Thymus (tissue), 11 donors: ENCODE results near the gene KCNJ6. TPM values are rescaled to one million over a fixed set of nuclear protein-coding genes. Genes with fewer than 3 reads are reported as not detected.

Experiments used
- DNase-seq, 9 donors: peaks; one replicate each; pipeline ENCODE4 v3.0.0-alpha.2; 2013; ENCODE audit warnings: low spot score in 9 of 9, low read depth in 6 of 9, missing footprints in 1 of 9
- H3K27ac ChIP-seq, 2 donors: one replicate each; pipeline ENCODE4 v1.5.1; 2013; ENCODE audit warnings: control low read depth in 1 of 2, low read depth in 1 of 2, low read length in 1 of 2, mild to moderate bottlenecking in 1 of 2, moderate library complexity in 1 of 2
- H3K27me3 ChIP-seq, 2 donors: one replicate each; pipeline ENCODE4 v1.5.1; 2013; ENCODE audit warnings: low read length in 1 of 2; ENCODE audit not compliant: control insufficient read depth in 2 of 2, insufficient read depth in 1 of 2
- H3K36me3 ChIP-seq, 2 donors: one replicate each; pipeline ENCODE4 v1.5.1; 2013; ENCODE audit warnings: low read length in 1 of 2, mild to moderate bottlenecking in 1 of 2, moderate library complexity in 1 of 2; ENCODE audit not compliant: control insufficient read depth in 2 of 2, insufficient read depth in 2 of 2
- H3K4me1 ChIP-seq, 2 donors: one replicate each; pipeline ENCODE4 v1.5.1; 2013; ENCODE audit warnings: low read length in 2 of 2; ENCODE audit not compliant: control insufficient read depth in 2 of 2, insufficient read depth in 2 of 2
- H3K4me3 ChIP-seq, 2 donors: one replicate each; pipeline ENCODE4 v1.5.1; 2013; ENCODE audit warnings: low read length in 2 of 2, control low read depth in 1 of 2, mild to moderate bottlenecking in 1 of 2
- H3K9me3 ChIP-seq, 2 donors: one replicate each; pipeline ENCODE4 v1.5.1; 2013; ENCODE audit warnings: low read length in 1 of 2, mild to moderate bottlenecking in 1 of 2; ENCODE audit not compliant: control insufficient read depth in 2 of 2, insufficient read depth in 1 of 2
- WGBS: extraction: QIAGEN DNeasy Blood & Tissue Kit; methylation state at CpG from one replicate; pipeline ENCODE4 v1.1.7; 2013; 5-methylcytosine and 5-hydroxymethylcytosine counted together
- polyA plus RNA-seq: library from polyadenylated mRNA; stranded (reverse); fragments of 200-250 nt; gene quantifications from one replicate; pipeline ENCODE4 v1.2.3, GENCODE V29; 2013
- total RNA-seq: library from RNA; stranded (reverse); fragments of 120-200 nt; gene quantifications from one replicate; pipeline ENCODE4 v1.2.4, GENCODE V29; 2013
- donor health status: healthy.

KCNJ6 gene
- total and polyA plus RNA-seq, 2 donors = under 0.01 to 0.02 TPM

DNA sequence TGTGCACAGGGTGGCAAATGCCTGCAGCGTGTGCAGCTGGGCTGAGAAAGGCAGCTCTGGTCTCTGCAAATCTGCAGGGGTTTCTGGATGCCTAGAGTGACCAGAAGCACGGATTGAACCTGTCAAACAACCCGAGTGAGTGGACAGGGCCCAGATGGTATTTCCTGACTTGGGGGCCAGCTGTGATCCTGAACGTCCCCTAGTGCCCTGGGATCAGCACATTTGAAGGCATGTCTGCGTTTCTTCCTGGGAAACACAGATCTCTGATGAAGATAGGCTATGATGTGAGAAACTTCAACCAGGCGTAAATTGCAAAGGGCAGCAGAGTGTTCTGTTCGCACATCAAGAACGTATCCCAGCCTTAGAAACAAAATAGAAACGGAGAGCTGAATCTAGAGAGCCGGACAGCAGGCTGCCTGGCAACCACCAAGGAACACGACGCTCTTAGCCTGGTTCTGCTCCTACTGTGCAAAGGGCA is 163.1 kb downstream of the KCNJ6 start:
- Histone ChIP-seq H3K36me3 (no peaks in the 10 kb centered on the region), H3K4me3 (no peak overlapping the region), H3K9me3 (no peaks in the 10 kb centered on the region), H3K4me1 (no peaks in the 10 kb centered on the region), H3K27me3 (no peaks in the 10 kb centered on the region), H3K27ac (no peak overlapping the region)
- WGBS = 69% methylated on average over 12 of the region's 12 CpGs
- DNase-seq = no peak

DNA sequence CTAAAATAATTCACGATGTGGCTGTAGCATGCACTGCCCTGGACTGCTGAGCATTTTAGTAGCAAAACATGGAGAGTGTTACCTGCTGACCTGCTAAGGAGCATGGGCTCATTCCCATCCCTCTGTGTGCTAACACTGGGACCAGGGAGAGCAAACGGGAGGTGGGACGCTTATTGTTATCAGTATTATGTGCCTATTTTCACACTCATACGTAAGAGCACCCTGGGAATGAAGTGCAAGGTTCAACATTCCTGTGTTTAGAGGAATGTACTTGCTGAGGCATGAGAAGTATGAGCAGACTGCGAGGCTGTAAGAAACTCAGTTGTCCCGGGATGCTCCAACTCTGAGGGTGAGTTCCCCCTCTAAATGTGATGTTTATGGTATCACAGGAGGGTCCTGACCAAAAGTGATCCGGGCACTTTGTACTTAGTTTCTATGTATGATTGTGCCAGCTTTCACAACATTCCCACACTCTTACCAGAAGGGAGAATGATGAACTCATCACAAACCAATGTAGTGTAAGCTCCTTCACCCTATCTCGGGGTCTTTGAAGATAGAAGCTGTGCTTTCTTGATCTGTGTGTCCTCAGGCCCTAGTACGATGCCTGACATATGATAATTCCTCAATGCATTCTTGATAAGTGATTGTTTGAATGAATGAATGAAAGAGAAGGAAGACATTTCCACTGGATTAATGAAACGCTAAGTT is 164.8 kb downstream of the KCNJ6 start:
- WGBS = 84% methylated on average over 10 of the region's 10 CpGs
- DNase-seq = no peak

GRCh38 chr21:37749132-37749531 is 167.1 kb downstream of the KCNJ6 start:
- no peaks in the 10 kb centered on the region for H3K27me3 ChIP-seq
- no peaks in the 10 kb centered on the region for H3K4me1 ChIP-seq
- H3K36me3 ChIP-seq = no peaks in the 10 kb centered on the region
- 84% methylated on average over 9 of the region's 9 CpGs for WGBS
- DNase-seq = no peak
- no peak overlapping the region for H3K4me3 ChIP-seq
- no peak overlapping the region for H3K27ac ChIP-seq
- H3K9me3 ChIP-seq = no peaks in the 10 kb centered on the region

More for the DNA sequence above, 164.8 kb downstream of the KCNJ6 start:
- H3K4me1 ChIP-seq = no peaks in the 10 kb centered on the region
- H3K36me3 ChIP-seq = no peaks in the 10 kb centered on the region
- H3K27me3 ChIP-seq = no peaks in the 10 kb centered on the region
- no peaks in the 10 kb centered on the region for H3K9me3 ChIP-seq
- no peak overlapping the region for H3K4me3 ChIP-seq
- no peak overlapping the region for H3K27ac ChIP-seq

DNA sequence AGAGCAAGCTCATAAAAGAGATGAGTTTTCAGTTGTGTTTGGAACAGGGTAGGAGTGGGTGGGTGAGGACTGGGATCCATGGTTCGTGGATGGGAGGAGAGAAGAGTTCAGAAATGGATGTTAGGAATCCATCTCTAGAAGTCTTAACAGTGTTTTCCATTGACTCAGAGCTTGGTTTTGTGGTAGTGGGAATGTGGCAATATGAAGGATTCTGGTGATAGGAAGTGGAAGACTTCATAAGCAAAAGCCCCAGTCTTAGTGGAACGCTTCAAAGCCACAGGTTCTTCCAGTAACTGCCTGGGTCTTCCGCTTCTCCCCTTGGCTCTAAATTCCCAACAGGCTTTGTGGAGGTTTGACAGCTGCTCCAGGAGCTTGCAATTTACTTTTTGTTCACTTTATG is 167.9 kb downstream of the KCNJ6 start:
- Histone ChIP-seq H3K27ac (no peak overlapping the region), H3K36me3 (no peaks in the 10 kb centered on the region), H3K4me3 (no peak overlapping the region), H3K9me3 (no peaks in the 10 kb centered on the region), H3K4me1 (no peaks in the 10 kb centered on the region), H3K27me3 (no peaks in the 10 kb centered on the region)
- no peak for DNase-seq
- 92% methylated on average over 3 of the region's 3 CpGs for WGBS

DNA sequence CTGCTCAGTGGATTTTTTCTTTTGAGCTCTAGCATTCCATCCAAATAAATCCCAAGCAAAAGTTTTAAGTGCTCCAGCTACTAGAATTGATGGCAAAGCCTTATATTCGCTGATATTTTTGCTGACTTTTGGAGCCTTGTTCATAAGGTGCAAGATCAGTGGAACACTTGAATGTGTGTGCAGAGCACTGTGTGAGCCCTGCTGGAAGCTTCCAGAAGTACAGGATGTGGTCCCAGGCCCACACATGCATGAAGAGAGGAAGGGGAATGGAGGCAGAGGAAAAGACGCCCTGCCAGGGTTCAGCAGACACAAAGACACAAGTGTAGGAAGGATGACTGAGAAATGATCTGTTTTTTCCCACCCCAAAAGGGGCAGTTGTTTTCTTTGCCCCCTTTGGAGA is 169.4 kb downstream of the KCNJ6 start:
- Histone ChIP-seq H3K36me3 (no peaks in the 10 kb centered on the region), H3K4me1 (no peaks in the 10 kb centered on the region), H3K27ac (no peak overlapping the region), H3K27me3 (no peaks in the 10 kb centered on the region), H3K4me3 (no peak overlapping the region), H3K9me3 (no peaks in the 10 kb centered on the region)
- 92% methylated on average over 2 of the region's 2 CpGs for WGBS
- DNase-seq = peak in 1 of 9 donors; percentile 4

DNA sequence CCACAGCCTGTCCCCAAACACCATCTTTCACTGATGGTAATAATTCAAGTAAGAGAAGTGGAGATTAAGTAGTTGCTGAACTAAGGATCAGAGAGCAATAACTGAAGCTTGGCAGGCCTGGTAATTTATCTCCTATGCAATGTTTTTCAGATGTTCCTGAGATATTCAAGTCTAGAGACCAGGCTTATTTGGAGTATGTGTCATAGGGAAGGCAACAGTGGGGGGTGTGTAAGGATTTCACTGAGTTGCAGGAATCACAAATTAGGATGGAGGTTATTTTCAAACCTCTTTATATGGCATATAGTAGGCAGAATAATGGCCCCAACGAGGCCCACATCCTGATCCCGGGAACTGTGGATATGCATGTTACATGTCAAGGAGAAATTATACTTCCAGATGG is 171.7 kb downstream of the KCNJ6 start:
- H3K27me3 ChIP-seq = no peaks in the 10 kb centered on the region
- no peaks in the 10 kb centered on the region for H3K4me1 ChIP-seq
- H3K27ac ChIP-seq = no peak overlapping the region
- H3K4me3 ChIP-seq = no peak overlapping the region
- no peaks in the 10 kb centered on the region for H3K36me3 ChIP-seq
- WGBS = 94% methylated on average over 2 of the region's 2 CpGs
- H3K9me3 ChIP-seq = no peaks in the 10 kb centered on the region
- DNase-seq = no peak

DNA sequence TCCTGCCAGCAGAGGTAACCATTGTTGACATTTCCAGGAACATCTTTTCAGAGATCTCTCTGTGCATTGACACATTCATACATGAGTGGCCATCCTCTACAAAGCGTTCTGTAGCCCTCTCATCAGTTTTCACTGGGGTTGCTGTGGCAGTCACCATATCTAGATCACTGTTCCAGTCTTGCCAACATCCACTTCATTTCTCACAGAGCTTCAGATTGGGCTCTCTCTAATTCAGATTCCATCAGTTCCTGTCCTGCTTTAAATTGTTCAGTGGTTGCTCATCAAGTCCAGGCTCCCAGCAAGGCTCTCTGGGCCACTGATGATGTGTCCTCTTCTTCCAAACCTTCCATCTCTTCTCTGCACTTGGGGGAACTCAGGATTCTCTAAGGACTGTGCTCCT is 173.7 kb downstream of the KCNJ6 start:
- no peak overlapping the region for H3K4me3 ChIP-seq
- no peaks in the 10 kb centered on the region for H3K27me3 ChIP-seq
- no peak overlapping the region for H3K27ac ChIP-seq
- WGBS = 93% methylated on average over 1 of the region's 1 CpG
- no peaks in the 10 kb centered on the region for H3K36me3 ChIP-seq
- no peak for DNase-seq
- H3K4me1 ChIP-seq = no peaks in the 10 kb centered on the region
- no peaks in the 10 kb centered on the region for H3K9me3 ChIP-seq

GRCh38 chr21:37742115-37742514 is 174.1 kb downstream of the KCNJ6 start:
- Histone ChIP-seq H3K27me3 (no peaks in the 10 kb centered on the region), H3K9me3 (no peaks in the 10 kb centered on the region), H3K4me1 (no peaks in the 10 kb centered on the region), H3K27ac (no peak overlapping the region), H3K4me3 (no peak overlapping the region), H3K36me3 (no peaks in the 10 kb centered on the region)
- DNase-seq = no peak

DNA sequence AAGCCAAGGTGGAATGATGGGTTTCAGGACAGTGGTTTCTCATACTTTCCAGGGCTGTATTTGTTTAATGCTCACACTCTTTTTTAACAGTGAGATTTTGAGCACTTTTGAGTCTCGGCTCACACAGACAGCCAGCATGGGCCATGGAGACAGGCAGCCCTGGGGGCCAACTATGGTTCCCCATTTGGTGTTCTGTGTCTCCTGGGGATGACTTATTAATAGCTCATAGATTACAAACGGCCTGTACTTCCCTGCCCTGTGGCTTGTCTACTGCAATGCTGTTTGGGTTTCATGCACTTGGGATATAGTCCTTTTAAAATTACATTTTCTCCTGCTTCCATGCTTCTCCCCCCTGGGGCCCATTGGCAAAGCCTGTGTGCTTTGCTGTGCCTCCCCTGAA is 178.3 kb downstream of the KCNJ6 start:
- no peak for DNase-seq
- Histone ChIP-seq H3K4me1 (no peaks in the 10 kb centered on the region), H3K4me3 (no peak overlapping the region), H3K36me3 (no peaks in the 10 kb centered on the region), H3K27ac (no peak overlapping the region), H3K9me3 (no peaks in the 10 kb centered on the region), H3K27me3 (no peaks in the 10 kb centered on the region)
- WGBS = 53% methylated on average over 2 of the region's 2 CpGs
